ENCODE data around the gene NARS2.

Gene NARS2

DNA sequence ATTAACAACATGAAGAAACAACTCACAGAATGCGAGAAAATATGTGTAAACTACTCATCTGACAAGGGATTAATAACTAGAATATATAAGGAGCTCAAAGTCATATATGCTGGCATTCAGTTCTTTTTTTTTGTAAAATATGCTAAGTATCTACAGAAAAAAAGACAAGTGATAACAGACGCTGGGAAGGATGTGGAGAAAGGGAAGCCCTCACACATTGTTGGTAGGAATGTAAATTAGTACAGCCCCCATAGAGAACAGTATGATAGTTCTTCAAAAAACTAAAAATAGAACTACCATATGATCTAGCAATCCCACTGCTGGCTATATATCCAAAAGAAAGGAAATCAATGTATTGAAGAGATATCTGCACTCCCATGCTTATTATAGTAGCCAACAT, 170.9 kb downstream of the NARS2 start:
- DNase-seq: no peak

DNA sequence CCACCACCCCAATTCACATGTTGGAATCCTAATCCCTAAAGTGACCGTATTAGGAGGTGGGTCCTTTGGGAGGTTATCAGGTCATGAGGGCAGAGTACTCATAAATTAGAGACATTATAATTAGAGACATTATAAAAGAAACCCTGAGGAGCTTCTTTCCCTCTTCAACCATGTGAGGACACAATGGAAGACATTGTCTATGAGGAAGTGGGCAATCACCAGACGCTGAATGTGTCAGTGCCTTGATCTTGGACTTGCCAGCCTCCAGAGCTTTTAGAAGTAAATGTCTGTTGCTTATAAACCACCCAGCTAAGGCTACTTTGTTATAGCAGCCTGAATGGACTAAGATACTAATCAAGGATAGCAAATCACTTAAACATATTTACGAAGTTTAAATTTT, 171.8 kb downstream of the NARS2 start:
- DNase-seq: no peak

DNA sequence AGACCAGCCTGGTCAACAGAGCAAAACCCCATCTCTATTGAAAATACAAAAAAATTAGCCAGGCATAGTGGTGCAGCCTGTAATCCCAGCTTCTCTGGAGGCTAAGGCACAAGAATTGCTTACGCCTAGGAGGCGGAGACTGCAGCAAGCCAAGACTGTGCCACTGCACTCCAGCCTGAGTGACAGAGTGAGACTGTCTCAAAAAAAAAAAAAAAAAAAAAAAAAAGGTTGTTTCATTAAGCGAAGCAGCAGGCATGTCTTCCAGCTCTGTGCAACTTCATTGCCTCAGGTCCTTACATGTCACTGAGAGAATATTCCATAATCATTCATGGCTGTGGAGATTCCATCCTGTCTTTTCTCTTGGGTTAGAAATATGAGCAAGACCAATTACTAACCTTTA, 174.0 kb downstream of the NARS2 start:
- no peak for DNase-seq

- no peak for DNase-seq
Observed at GRCh38 chr11:78400116-78400515, 174.5 kb downstream of the NARS2 start.

DNA sequence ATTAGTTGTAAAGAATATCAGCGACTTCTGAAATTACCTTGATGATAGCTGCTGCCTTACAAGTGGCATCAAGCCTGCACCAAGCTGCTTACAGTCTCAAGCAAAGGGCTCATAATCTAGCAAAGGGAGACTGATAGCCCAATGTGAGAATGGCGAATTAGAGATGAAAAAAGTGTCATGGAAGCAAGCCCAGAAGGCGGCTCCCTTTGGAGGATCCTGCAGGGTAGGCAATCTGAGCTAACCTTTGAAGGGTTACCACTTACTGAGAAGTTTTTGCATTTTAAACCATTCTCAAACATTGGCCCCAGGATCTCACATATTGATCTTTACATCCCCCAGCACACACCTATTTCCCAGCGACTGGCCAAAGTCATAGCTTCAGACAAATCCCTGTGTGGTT, 175.5 kb downstream of the NARS2 start:
- DNase-seq: no peak

- no peak for DNase-seq
Observed at GRCh38 chr11:78398715-78399114, 175.9 kb downstream of the NARS2 start.

DNA sequence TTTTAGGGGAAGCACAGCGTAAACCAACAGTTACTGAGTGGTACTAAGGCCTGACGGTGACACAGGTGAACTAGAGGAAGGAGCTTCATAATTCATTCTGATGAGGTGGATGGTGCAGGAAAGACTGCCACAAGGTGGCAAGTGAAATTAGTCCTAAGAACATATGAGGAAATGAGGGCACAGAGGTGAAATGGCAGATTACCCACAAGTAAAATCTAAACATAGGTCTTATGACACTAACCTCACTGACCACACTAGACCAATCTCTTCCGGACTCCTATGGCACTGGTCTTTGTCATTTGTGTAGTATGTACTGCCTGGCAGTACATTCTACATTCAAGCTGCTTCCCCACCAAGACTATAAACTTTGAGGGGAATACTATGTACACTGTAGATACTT, 177.3 kb downstream of the NARS2 start:
- DNase-seq: no peak

GRCh38 chr11:78395597-78395996, 179.1 kb downstream of the NARS2 start:
- no peak for DNase-seq

DNA sequence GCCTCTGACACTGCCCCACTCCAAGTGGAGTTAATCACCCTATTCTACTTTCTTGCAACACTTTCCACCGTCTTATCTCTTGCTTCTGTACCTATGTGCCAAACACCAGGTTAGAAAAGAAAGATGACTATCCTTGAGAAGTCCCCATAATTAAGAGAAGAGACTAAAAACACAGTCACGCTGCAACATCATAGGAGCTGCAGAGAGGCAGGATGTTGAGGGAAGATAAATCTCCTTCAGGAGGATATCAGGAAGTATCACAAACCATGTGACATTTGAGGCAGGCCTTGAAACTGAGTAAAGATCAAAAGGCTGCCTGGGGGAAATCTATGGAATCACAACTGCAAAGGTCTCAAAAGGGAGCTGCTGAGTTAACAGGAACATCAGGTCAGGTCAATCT, 181.8 kb downstream of the NARS2 start:
- DNase-seq: no peak

GRCh38 chr11:78391424-78391823, 183.2 kb downstream of the NARS2 start:
- no peak for DNase-seq

DNA sequence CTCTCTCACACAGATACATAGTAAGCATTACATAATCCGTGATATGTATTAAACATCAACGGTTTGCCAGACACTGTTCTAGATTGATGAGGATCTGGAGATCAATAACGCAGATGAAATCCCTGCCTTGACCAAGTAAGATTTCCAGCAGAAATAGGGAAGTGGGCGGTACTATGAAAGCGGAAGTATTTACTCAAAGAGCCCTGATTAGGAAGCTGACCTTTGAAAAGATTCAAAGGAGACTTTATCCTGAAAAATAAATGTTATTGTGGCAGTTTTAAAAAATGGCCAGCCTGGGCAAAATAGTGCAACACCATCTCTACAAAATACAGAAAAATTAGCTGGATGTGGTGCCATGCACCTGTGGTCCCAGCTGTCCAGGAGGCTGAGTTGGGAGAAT, 183.9 kb downstream of the NARS2 start:
- no peak for DNase-seq

DNA sequence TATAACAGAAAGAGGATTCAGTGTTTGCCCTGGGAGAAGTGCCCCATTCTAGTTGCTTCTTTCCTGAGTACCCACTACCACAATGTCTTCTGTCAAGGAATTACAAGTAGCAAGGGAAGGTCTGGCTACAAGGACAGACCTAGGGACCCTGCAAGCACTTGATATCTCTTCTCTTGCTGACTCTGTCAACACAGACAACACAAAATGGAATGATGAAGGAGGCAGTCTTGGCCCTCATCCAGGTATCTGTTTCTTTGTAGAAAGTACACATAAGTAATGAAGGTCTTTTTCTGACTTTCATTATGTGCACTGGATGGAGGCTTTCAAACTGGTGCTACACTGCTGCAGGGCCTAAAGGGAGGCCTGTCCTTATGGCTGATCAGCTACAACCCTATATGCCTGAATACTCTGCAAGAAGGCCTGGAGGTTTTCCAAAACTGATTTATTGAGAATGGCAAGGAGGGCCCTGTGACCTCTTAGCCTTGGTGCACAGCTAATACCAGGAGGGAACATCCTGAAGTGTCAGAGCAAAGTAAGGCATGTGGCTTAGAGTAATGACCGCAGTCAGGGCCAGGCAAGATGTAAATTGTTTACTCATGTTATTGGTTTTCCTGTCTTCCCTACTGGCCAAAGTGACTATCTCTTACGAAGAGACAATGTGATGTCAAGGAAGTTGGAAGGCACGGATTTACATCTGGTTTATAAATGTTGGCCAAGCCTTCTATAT, 188.3 kb downstream of the NARS2 start:
- DNase-seq: no peak
